Uterus (tissue), 2 donors: ENCODE measurements around the gene A4GALT.

Source experiments
- CTCF ChIP-seq, 4 experiments: fragments of 200-600 bp in 2 of 4; fragments of 450-650 bp in 2 of 4; sonication (generic) in 2 of 4; IDR thresholded peaks; one replicate each; pipeline ENCODE4 v1.5.1; 2016 to 2019; ENCODE audit warnings: antibody characterized with exemption in 4 of 4, mild to moderate bottlenecking in 2 of 4, moderate library complexity in 1 of 4
- POLR2A ChIP-seq, 2 donors: fragments of 450-650 bp; IDR thresholded peaks; one replicate each; pipeline ENCODE4 v1.6.1; 2016; ENCODE audit warnings: antibody characterized with exemption in 2 of 2, mild to moderate bottlenecking in 1 of 2, moderate library complexity in 1 of 2

GRCh38 chr22:42726811-42727210 is 6.1 kb upstream of the A4GALT start:
- no peak for TF ChIP-seq CTCF (IDR thresholded peaks at IDR 0.05)
- TF ChIP-seq POLR2A (IDR thresholded peaks at IDR 0.05) = no peak
